GM12892 (cell line): ENCODE results near the gene HSPB1.

ENCODE experiments used
- POLR2A ChIP-seq: IDR thresholded peaks from 2 replicates; pipeline ENCODE4 v1.6.1; 2011; ENCODE audit warnings: low read depth, low read length, control low read depth
- POLR2AphosphoS5 ChIP-seq: IDR thresholded peaks from 2 replicates; pipeline ENCODE4 v1.6.1; 2011; ENCODE audit warnings: low read depth, low read length, control low read depth

DNA sequence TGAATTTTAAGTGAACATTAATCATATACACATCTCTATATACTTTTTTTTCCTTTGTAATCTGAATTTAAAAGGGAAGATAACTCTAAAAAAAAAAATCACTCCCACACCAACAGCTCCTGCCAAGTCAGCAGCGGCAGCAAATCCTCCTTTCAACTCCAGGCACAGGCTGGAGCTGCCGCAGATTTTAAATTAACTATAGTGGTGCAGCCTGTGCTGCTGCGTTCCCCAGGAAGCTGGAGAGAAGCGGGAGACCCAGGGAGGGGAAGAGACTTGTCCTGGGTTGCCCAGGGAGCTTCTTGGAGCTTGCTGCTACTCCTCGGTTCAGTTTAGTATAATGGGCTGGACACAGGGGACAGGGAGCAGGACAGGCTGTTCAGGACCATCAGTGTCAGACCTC, 32.6 kb upstream of the HSPB1 start:
- TF ChIP-seq POLR2A (no peak), POLR2AphosphoS5 (no peak)
